Stimulated activated CD4-positive, alpha-beta T cell treated with anti-CD3 and anti-CD28 coated beads, Interleukin-12 subunit alpha, Interleukin-12 subunit beta, amount 100 ng/mL, for 4 hours (primary cell): ENCODE measurements around the gene SPATA31D4.

Source experiments
- DNase-seq: peaks from one replicate; pipeline ENCODE4 v3.0.0-alpha.2; 2020

Gene SPATA31D4

GRCh38 chr9:81968026-81968425 is 39.8 kb downstream of the SPATA31D4 start:
- no peak for DNase-seq

- no peak for DNase-seq
Measured at GRCh38 chr9:81969971-81970370, 41.7 kb downstream of the SPATA31D4 start.

- no peak for DNase-seq
Measured at GRCh38 chr9:81971727-81972126, 43.5 kb downstream of the SPATA31D4 start.

- no peak for DNase-seq
Measured at GRCh38 chr9:81974764-81975163, 46.5 kb downstream of the SPATA31D4 start.

- DNase-seq: no peak
Measured at GRCh38 chr9:81976351-81976750, 48.1 kb downstream of the SPATA31D4 start.

- no peak for DNase-seq
Measured at GRCh38 chr9:81979196-81979595, 51.0 kb downstream of the SPATA31D4 start.

- no peak for DNase-seq
Measured at GRCh38 chr9:81980568-81980967, 52.3 kb downstream of the SPATA31D4 start.

- DNase-seq: no peak
Measured at GRCh38 chr9:81981883-81982282, 53.7 kb downstream of the SPATA31D4 start.
